GM21447 (cell line): ENCODE measurements around the gene SAA1.

ENCODE experiments used
- ATAC-seq: cut with Tn5 transposase; IDR thresholded peaks from one replicate; pipeline ENCODE4 v1.9.1; 2021; ENCODE audit not compliant: unreplicated experiment

Gene SAA1

DNA sequence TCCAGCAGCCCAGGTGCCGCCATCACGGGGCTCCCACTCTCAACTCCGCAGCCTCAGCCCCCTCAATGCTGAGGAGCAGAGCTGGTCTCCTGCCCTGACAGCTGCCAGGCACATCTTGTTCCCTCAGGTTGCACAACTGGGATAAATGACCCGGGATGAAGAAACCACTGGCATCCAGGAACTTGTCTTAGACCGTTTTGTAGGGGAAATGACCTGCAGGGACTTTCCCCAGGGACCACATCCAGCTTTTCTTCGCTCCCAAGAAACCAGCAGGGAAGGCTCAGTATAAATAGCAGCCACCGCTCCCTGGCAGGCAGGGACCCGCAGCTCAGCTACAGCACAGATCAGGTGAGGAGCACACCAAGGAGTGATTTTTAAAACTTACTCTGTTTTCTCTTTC lies at the start of gene SAA1:
Gene SAA1, plus strand, starts transcription at position 316 of the 400 bp plus-strand sequence. CDS start 624 bp downstream, outside the sequence.
- no peak for ATAC-seq

GRCh38 chr11:18221274-18221876 lies 44.7 kb upstream of the SAA1 start:
- ATAC-seq = no peak

GRCh38 chr11:18222814-18223421 lies 43.1 kb upstream of the SAA1 start:
- no peak for ATAC-seq

DNA sequence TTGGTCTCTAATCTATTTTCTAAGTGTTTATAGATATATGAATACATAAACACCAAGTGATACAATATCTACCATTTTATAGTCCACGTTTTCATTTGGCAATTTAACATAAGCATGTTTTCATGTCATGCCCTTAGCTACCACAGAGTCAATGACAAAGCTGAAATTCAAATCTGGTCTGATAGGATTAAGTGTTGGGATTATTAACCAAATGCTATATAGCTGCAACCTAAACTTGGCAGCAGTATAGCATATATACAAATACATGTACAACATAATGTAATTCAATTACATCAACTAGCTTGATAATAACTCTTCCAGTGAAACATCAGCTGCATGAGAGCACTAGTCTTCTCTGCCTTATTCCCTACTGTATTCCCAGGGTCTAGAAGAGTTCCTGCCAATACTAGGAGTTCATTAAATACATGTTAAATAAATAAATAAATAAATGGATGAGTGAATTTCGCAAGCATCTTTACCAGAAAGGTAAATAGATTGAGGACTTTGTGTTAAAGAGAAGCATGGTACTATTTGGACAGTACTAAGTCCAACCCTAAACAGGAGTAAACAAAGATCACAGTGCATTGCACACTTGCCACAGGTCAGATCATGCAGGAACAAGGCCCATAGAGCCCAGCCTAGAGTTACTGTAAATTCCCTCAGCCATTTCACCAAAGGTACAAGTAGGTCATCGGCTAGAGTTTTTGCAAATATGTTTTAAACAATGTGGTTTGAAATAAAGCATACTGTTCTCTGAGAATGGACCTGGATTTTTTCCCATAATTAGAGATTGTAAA lies 42.3 kb upstream of the SAA1 start:
- no peak for ATAC-seq

GRCh38 chr11:18225913-18226312 lies 40.2 kb upstream of the SAA1 start:
- no peak for ATAC-seq

GRCh38 chr11:18229501-18229900 lies 36.6 kb upstream of the SAA1 start:
- ATAC-seq = peak; percentile 97

DNA sequence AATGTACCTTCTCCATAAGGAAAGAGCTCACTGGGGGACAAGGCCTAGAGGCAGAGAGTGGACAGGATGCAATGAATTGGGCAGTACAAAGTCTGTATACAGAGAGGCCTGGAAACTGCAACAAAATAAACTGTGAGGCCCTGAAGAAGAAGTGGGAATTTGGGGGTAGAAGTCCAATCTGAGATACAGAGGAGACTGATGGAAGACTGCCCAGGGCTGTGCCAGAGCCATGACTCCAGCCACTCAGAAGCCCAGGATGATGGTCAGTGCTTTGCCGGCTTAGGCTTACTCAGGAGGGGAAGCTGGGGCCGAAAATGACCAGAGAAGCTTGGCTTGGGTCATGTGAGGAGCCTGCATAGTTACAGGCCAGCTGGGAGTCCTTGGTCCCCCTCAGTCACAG lies 35.2 kb upstream of the SAA1 start:
- no peak for ATAC-seq

DNA sequence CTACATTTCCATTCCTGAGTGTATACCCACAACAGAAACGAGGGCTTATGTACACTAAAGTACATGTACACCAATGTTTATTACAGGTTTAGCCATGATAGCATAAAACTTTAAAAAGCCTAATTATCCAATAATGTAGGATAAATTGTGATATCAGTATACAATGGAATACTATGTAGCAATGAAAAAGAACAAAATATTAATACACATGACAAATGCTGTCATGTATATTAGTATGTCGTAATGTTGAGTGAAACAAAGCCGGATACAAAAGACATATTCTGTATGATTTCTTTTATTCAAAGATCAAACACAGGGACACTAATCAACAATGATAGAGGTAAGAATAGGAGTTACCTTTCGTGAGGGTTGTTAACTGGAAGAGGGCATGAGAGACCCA lies 32.2 kb upstream of the SAA1 start:
- ATAC-seq = no peak

- ATAC-seq = no peak
Observed at GRCh38 chr11:18235394-18236334, 30.4 kb upstream of the SAA1 start.

DNA sequence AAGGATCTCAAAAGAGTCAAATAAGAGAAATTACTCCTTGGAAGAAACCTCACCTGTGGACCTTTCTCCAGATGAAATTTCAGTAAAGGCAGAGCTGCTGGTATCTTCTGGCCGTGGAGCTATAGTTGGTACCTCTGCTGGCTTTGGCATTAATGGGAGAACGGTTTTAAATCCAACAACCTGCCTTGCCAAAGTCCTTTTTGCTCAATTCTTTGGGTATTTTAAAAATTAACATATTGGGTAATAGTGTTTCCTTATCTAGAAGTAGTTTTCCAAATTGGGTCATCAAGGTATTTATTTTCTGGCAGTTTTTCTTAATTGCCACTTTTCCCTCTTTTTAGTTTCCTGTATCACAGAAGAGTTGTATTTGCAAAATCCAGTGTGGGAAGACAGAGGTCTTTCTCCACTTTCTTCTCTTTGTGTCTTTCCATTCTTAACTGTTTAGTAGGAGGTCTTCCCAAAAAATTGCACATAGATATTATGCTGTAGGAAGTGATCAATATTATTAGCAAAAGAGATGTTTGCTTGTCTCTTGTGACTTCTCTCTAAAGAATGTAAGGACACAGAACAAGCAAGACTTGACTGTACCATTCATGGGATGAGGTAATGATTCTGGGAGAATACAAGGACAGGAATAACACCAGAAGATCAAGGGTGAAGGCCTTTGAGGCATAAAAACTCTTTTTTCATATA lies 29.3 kb upstream of the SAA1 start, which contains the start of gene SAA4:
Gene SAA4, minus strand, starts transcription at position 139 of the 693 bp plus-strand sequence. CDS start 876 bp downstream, outside the sequence.
- no peak for ATAC-seq

DNA sequence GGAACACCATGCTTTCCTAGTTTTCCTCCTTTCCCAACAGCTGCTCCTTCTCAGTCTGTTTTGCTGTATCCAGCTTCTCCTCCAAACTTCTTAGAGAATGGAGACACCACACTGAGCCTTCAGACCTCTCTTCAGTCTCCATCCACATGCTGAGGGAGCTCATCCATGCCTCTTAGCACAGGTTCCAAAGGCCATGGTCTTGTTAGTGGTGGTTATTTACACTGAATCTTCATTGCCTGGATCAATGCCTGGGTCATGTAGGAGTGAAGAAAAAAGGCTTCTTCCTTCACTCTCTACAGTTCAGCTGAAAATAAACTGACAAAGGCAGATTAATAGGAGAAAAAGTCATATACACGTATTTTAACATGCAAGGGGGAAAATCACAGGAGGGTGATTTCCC lies 26.4 kb upstream of the SAA1 start:
- ATAC-seq = no peak

DNA sequence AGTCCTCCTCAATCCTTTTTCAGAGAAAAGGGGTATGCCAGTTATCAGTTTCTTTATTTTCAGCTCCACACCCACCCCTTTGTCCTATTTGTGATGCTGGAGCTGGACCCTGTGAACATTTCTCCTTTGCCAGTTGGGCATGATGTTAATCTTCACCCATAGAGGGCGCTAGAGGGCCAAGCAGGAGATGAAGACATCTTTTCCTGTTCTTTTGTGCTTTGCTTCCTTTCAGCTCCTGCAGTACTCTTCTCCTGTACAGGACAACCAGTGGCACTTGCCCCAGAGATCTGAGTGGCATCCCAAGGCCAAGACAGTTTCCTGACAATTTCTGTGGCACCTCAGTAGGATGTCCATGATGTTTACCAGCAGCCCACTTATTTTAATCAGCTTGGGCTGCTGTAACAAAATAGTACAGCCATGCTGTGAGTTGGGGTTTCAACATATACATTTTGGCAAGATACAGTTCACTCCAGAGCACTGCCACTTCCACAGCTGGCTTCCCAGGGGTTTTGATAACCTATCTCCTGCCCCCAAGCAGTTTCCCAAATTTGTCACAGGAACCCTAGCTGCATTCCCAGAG lies 22.2 kb upstream of the SAA1 start:
- ATAC-seq = no peak

GRCh38 chr11:18245396-18245795 lies 20.7 kb upstream of the SAA1 start:
- no peak for ATAC-seq

GRCh38 chr11:18246379-18247190 lies 19.5 kb upstream of the SAA1 start:
- peak; percentile 80 for ATAC-seq

GRCh38 chr11:18247191-18247581 lies 18.9 kb upstream of the SAA1 start:
- peak; percentile 4 for ATAC-seq

GRCh38 chr11:18248561-18248960 lies 17.5 kb upstream of the SAA1 start, which contains the start of gene SAA2:
Gene SAA2, minus strand, starts transcription at chr11:18248668. Its CDS starts 657 bp downstream, at chr11:18248011.
- ATAC-seq = no peak

DNA sequence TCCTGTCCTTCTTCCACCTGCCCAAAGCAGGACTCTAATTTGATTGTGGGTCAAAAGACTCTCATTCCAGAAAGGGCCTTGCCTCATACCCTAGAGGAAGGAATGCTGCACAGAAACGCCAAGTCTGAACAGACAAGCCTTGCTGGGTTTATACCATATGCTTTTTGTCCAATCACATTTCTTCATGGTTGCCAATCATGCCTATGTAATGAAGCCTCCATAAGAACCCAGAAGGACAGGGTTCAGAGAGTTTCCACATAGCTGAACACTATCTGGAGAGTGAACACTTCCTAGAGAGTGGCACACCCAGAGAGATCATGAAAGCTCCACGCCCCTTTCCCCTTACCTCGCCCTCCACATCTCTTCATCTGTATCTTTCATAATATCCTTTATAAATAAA lies 12.8 kb upstream of the SAA1 start:
- ATAC-seq = no peak

- ATAC-seq = no peak
Observed at GRCh38 chr11:18253778-18254338, 12.2 kb upstream of the SAA1 start.
